OCI-LY1 (cell line): ENCODE results near the gene GOLT1B.

Experiments used
- EZH2 ChIP-seq: fragments of 200-600 bp; sonication (generic), shearing (Covaris generic); IDR thresholded peaks from 2 replicates; pipeline ENCODE4 v1.8.0; 2017; ENCODE audit warnings: borderline replicate concordance, mixed run types, mild to moderate bottlenecking, antibody characterized with exemption, low read length, moderate library complexity, mixed read lengths
- TF ChIP-seq, protein P1 (sequence below): fragments of 200-600 bp; sonication (generic), shearing (Covaris generic); IDR thresholded peaks from 2 replicates; pipeline ENCODE4 v1.5.1; 2017; ENCODE audit warnings: mild to moderate bottlenecking, antibody characterized with exemption, low read length, moderate library complexity, mixed read lengths

DNA sequence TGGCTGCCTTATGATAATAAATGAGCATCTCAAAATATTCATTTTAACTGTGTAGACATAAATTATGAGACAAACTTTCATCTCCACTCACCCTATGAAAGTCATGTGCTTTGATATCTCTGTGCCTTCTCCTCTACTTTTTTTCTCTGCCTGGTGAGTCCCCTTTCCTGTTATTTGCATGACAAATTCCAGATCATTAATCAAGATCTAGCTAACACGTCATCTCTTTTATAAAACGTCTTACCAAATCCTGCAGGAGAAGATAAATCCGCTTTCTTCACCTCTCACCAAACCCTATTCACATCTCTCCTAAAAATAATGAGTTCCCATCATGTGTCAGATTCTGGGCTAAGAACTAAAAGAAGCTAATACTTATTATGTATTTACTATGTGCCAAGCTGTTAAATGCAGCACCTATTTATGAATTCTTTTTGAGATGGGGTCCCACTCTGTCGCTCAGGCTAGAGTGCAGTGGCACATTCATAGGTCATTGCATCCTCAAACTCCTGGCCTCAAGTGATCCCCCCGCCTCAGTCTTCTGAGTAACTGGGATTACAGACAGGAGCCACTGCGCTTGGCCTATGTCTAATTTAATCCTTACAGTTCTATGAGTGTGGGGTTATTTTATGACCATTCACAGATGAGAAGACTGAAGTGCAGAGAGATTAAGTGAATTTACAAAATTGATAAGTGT, 51.2 kb downstream of the GOLT1B start:
- no peak for TF ChIP-seq EZH2
- TF ChIP-seq, protein P1, sequence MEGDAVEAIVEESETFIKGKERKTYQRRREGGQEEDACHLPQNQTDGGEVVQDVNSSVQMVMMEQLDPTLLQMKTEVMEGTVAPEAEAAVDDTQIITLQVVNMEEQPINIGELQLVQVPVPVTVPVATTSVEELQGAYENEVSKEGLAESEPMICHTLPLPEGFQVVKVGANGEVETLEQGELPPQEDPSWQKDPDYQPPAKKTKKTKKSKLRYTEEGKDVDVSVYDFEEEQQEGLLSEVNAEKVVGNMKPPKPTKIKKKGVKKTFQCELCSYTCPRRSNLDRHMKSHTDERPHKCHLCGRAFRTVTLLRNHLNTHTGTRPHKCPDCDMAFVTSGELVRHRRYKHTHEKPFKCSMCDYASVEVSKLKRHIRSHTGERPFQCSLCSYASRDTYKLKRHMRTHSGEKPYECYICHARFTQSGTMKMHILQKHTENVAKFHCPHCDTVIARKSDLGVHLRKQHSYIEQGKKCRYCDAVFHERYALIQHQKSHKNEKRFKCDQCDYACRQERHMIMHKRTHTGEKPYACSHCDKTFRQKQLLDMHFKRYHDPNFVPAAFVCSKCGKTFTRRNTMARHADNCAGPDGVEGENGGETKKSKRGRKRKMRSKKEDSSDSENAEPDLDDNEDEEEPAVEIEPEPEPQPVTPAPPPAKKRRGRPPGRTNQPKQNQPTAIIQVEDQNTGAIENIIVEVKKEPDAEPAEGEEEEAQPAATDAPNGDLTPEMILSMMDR, result no peak
